Measurements from ENCODE around the gene MACF1. TPM values are rescaled to one million over a fixed set of nuclear protein-coding genes. Genes with fewer than 3 reads are reported as not detected.
A peak's percentile ranks its signal among the peaks of the same experiment; 100 is the strongest.

Gene MACF1
- total and polyA plus RNA-seq, 2 of the 13 experiments (the other 11 are each of a cell fraction or from before 2014, with no cell fraction given) = 36.7 to 65.4 TPM

- ChIA-PET CTCF (ENCODE audit: low intra/inter-chr PET ratio, low total read pairs) (no interaction called here), POLR2A (no interaction called here)
- H4K20me1 ChIP-seq (ENCODE audit: insufficient read depth, low read length) = no peaks in the 10 kb centered on the region
- H3K9me3 ChIP-seq (ENCODE audit: low read length) = no peaks in the 10 kb centered on the region
- ATAC-seq (no peak), DNase-seq (ENCODE audit: low spot score) (no peak), FAIRE-seq (no peak)
- no peak overlapping the region for H3K9ac ChIP-seq (ENCODE audit: insufficient read depth, low read depth, low read length)
- intact Hi-C loops (cut with micrococcal nuclease; ENCODE audit: unreplicated experiment) = no loop called here
- no peak overlapping the region for H2AFZ ChIP-seq (ENCODE audit: low read length)
- H3K36me3 ChIP-seq (replicated peaks in 1 of 2; ENCODE audit: control insufficient read depth in 1 of 2, insufficient read depth in 2 of 2, low read length in 2 of 2) = peaks cover 28 to 71% of the 10 kb centered on the region in 2 experiments; a peak in 4 of 5 replicates
- in situ Hi-C loops (cut with HindIII; ENCODE audit: extremely low pct_ligation_motif_present, low pct_unique_long_range_greater_than_20kb) = no loop called here
- 95% methylated on average over 4 of the region's 4 CpGs for WGBS (ENCODE audit: low lambda C conversion rate)
- H3K4me1 ChIP-seq (ENCODE audit: insufficient read depth, low read length) = no peaks in the 10 kb centered on the region
- H3K79me2 ChIP-seq (ENCODE audit: insufficient read depth, low read length) = no peaks in the 10 kb centered on the region
- H3K27me3 ChIP-seq (ENCODE audit: control insufficient read depth in 1 of 2, insufficient read depth in 2 of 2, low read length in 2 of 2) = no peaks in the 10 kb centered on the region
- no peak overlapping the region for H3K4me3 ChIP-seq (replicated peaks in 1 of 3; ENCODE audit: insufficient read depth in 1 of 3, low read depth in 2 of 3, low read length in 3 of 3)
- BruUV-seq (replicated peaks) = no TSS peak
- H3K27ac ChIP-seq (ENCODE audit: extremely low read length, insufficient read depth, low read length) = no peak overlapping the region
- H3K4me2 ChIP-seq (ENCODE audit: low read depth, low read length) = no peak overlapping the region
- TF ChIP-seq ZBTB40 (IDR thresholded peaks at IDR 0.05) (no peak), ZBTB40 (CRISPR knock-in tag; IDR thresholded peaks at IDR 0.05) (no peak), IKZF4 (CRISPR knock-in tag; IDR thresholded peaks at IDR 0.05; ENCODE audit: borderline replicate concordance, low read depth, not compliant biosample characterization) (no peak), POLR2AphosphoS2 (IDR thresholded peaks at IDR 0.05; ENCODE audit: low read depth, low read length) (no peak), MYNN (CRISPR knock-in tag; IDR thresholded peaks at IDR 0.05; ENCODE audit: low read depth) (no peak), ZBTB8A (CRISPR knock-in tag; IDR thresholded peaks at IDR 0.05; ENCODE audit: borderline replicate concordance, low read depth) (no peak), MAFK (conservative IDR thresholded peaks at IDR 0.05 in 1 of 2, IDR thresholded peaks at IDR 0.05 in 1 of 2; ENCODE audit: low read length in 2 of 2) (peak; percentile 74 to 89), NBN (conservative IDR thresholded peaks at IDR 0.05) (no peak), TEF (CRISPR knock-in tag; IDR thresholded peaks at IDR 0.05) (no peak), MXD1 (CRISPR knock-in tag; IDR thresholded peaks at IDR 0.05) (no peak), TARDBP (CRISPR knock-in tag; IDR thresholded peaks at IDR 0.05) (no peak), MAFF (IDR thresholded peaks at IDR 0.05; ENCODE audit: low read depth, low read length) (peak; percentile 85), ZNF274 (CRISPR knock-in tag; IDR thresholded peaks at IDR 0.05) (no peak), BRCA1 (CRISPR knock-in tag; IDR thresholded peaks at IDR 0.05) (no peak), ZNF20 (CRISPR knock-in tag; IDR thresholded peaks at IDR 0.05) (no peak)
Measured at GRCh38 chr1:39328586-39329121, 124.2 kb downstream of the MACF1 start.

Data from HepG2 (cell line).